ENCODE data around the gene UACA. TPM values are rescaled to one million over a fixed set of nuclear protein-coding genes. Genes with fewer than 3 reads are reported as not detected.
"Not testable (repeated sequence)": the region's sequence is repeated elsewhere in the genome, so short reads cannot be mapped to it uniquely, and the experiment has no call there.

UACA gene
- total RNA-seq, 2 donors from 2014 or later = 18.4 to 30.1 TPM

DNA sequence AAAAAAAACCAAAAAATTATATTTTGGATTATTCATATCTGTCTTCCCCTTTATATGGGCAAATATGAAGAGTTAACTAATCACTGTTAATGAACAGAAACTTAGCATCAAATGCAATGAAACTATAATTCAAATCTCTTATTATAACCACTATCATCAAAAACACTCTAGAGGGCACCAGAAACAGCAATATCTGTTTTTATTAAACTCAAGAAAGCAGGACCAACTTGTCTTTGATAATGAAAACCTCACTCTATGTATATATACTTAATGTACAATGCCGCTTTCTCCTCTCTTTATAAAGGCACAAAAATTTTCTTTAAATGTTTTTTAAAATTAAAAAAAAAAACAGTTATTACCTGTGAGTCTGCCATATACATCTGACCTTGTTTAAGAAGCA lies 92.7 kb downstream of the UACA start:
- H3K9me3 ChIP-seq = no peaks in the 10 kb centered on the region
- H3K36me3 ChIP-seq = peaks cover 35% of the 10 kb centered on the region
- no peak for DNase-seq (ENCODE audit: low spot score)
- no peak overlapping the region for H3K27ac ChIP-seq
- TF ChIP-seq, protein P1, sequence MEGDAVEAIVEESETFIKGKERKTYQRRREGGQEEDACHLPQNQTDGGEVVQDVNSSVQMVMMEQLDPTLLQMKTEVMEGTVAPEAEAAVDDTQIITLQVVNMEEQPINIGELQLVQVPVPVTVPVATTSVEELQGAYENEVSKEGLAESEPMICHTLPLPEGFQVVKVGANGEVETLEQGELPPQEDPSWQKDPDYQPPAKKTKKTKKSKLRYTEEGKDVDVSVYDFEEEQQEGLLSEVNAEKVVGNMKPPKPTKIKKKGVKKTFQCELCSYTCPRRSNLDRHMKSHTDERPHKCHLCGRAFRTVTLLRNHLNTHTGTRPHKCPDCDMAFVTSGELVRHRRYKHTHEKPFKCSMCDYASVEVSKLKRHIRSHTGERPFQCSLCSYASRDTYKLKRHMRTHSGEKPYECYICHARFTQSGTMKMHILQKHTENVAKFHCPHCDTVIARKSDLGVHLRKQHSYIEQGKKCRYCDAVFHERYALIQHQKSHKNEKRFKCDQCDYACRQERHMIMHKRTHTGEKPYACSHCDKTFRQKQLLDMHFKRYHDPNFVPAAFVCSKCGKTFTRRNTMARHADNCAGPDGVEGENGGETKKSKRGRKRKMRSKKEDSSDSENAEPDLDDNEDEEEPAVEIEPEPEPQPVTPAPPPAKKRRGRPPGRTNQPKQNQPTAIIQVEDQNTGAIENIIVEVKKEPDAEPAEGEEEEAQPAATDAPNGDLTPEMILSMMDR (IDR thresholded peaks at IDR 0.05) = peak in 1 of 2 donors; percentile 27
- no peaks in the 10 kb centered on the region for H3K27me3 ChIP-seq
- peaks cover 0 to 8% of the 10 kb centered on the region in 2 donors for H3K4me1 ChIP-seq
- no peak overlapping the region for H3K4me3 ChIP-seq

DNA sequence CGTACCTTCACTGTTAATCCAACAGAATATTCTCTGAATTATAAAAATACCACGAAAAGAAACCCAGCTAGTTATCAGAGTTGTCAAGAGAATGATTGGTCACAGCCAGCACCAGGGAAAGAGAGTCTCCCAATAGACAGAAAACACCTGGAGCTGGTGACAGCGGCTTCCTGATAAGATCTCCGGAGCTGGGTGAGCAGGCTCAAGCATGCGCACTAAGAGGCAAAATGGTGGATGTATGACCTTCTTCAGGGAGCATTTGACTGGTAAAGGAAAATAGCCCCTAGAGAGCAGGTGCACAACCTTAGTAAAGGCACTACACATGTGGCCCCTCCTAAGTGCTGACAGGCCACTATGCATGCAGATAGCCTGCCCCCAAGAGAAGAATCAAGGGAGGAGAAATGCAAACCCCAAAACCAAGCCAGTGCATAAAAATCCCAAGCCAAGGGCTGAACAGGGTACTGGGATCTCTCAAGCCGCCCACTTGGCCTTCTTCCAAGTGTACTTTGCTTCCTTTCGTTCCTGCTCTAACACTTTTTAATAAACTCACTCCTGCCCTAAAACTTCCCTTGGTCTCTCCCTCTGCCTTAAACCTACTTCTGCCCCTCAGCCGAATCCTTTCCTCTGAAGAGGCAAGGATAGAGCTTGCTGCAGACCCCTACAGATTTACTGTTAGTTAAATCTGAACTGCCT lies 93.2 kb downstream of the UACA start:
- Histone ChIP-seq H3K4me3 (no peak overlapping the region), H3K27me3 (no peaks in the 10 kb centered on the region), H3K4me1 (peaks cover 0 to 8% of the 10 kb centered on the region in 2 donors), H3K9me3 (no peaks in the 10 kb centered on the region), H3K36me3 (peaks cover 29% of the 10 kb centered on the region), H3K27ac (peak overlapping the region in 1 of 2 donors; percentile 55)
- DNase-seq (ENCODE audit: low spot score) = no peak
- TF ChIP-seq, protein P1 (IDR thresholded peaks at IDR 0.05) = no peak

DNA sequence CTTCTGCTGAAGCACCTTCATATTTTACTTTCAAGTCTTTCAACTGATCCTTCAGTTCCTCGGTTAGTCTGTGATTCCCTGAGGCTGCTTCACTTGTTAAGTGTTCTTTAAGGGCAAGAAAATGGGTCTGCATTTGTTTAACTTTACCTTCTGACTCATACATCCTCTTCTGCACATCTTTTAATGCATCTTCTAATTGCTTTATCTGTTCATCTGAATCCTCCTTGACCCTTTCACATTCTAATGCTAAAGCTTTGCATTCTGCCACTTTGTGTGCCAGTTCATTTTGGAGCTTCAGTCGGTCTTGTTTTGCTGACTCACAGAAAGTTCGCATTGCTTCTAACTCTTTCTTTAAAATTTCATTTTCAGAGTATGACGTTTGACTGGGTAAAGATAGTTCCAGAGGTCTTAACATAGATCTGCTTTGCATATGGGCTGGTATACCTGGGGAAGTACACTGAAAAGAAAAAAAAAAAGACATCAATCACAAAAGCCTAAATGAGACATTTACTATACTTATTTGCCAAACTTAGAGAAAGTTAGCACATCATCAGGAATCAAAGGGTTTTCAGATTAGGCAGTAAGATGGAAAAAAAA lies 94.3 kb downstream of the UACA start:
- Histone ChIP-seq H3K4me1 (peaks cover 0 to 8% of the 10 kb centered on the region in 2 donors), H3K27me3 (no peaks in the 10 kb centered on the region), H3K4me3 (no peak overlapping the region), H3K36me3 (peaks cover 26% of the 10 kb centered on the region), H3K27ac (no peak overlapping the region), H3K9me3 (no peaks in the 10 kb centered on the region)
- TF ChIP-seq, protein P1 (IDR thresholded peaks at IDR 0.05) = no peak
- no peak for DNase-seq (ENCODE audit: low spot score)

DNA sequence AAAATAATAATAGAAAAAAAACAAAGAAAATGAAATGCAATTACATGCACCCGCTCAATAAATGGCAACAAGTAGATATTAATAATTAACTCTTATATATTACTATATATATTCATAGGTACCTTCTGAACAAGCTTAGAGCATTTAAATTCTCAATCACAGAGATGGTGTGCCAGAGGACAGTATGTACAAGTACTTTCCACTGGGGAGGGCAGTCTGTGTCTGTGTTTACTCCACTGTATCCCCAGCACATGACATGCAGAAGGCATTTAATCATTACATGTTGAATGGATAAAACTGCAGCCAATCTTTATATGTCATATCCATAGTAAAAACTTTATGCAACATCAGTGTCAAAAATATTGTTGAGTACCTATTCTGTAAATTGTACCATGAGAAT lies 97.8 kb downstream of the UACA start:
- Histone ChIP-seq H3K36me3 (peaks cover 30% of the 10 kb centered on the region), H3K4me3 (no peak overlapping the region), H3K27ac (peak overlapping the region; percentile 13 to 22), H3K9me3 (no peaks in the 10 kb centered on the region), H3K27me3 (no peaks in the 10 kb centered on the region), H3K4me1 (peaks cover 0 to 14% of the 10 kb centered on the region in 2 donors)
- TF ChIP-seq, protein P1 (IDR thresholded peaks at IDR 0.05) = no peak
- no peak for DNase-seq (ENCODE audit: low spot score)

DNA sequence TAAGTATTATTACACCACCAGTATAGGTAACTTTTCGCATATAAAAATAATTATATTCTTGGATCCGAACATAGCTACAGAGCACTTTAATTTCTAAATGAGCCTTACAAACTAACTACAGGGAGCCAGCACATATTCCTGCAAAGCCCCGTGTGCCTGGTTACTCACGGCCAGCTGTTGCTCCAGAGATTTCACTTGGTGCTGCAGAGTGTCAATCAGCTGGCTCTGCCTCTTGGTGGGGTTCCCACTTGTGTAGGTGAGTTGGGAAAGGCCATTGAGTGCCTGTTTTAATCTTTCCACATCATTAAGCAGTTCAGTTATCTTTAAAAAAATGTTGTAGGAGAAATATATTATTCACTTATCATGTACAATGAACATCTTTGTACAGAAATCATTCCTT lies 98.9 kb downstream of the UACA start:
- H3K36me3 ChIP-seq = peaks cover 28% of the 10 kb centered on the region
- TF ChIP-seq, protein P1 (IDR thresholded peaks at IDR 0.05) = no peak
- DNase-seq (ENCODE audit: low spot score) = no peak

DNA sequence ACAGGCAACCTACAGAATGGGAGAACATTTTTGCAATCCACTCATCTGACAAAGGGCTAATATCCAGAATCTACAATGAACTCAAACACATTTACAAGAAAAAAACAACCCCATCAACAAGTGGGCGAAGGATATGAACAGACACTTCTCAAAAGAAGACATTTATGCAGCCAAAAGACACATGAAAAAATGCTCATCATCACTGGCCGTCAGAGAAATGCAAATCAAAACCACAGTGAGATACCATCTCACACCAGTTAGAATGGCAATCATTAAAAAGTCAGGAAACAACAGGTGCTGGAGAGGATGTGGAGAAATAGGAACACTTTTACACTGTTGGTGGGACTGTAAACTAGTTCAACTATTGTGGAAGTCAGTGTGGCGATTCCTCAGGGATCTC lies 100.3 kb downstream of the UACA start:
- not testable (repeated sequence) for H3K27me3 ChIP-seq; H3K4me1 ChIP-seq; DNase-seq (ENCODE audit: low spot score); H3K27ac ChIP-seq; H3K4me3 ChIP-seq; H3K9me3 ChIP-seq
- peaks cover 16% of the 10 kb centered on the region for H3K36me3 ChIP-seq

More for the DNA sequence above, 98.9 kb downstream of the UACA start:
- Histone ChIP-seq H3K9me3 (no peaks in the 10 kb centered on the region), H3K27ac (peak overlapping the region in 1 of 2 donors; percentile 22), H3K4me1 (peaks cover 0 to 6% of the 10 kb centered on the region in 2 donors), H3K27me3 (no peaks in the 10 kb centered on the region), H3K4me3 (no peak overlapping the region)
